Activated naive CD8-positive, alpha-beta T cell treated with anti-CD3 and anti-CD28 coated beads, Interleukin-2, amount 50 U/mL, for 24 hours (primary cell): ENCODE measurements around the gene CRKL.
"Not testable (repeated sequence)": the region's sequence is repeated elsewhere in the genome, so short reads cannot be mapped to it uniquely, and the experiment has no call there.

Source experiments
- ATAC-seq: fragments of 150-1000 bp; cut with Tn5 transposase; one replicate; pipeline ENCODE4 v1.10.0; 2021
- DNase-seq: peaks from one replicate; pipeline ENCODE4 v3.0.0; 2021
- H3K27ac Mint-ChIP-seq: one replicate; pipeline ENCODE4 v1.8.0; 2021; ENCODE audit warnings: mild to moderate bottlenecking, mixed read lengths
- H3K27me3 Mint-ChIP-seq: one replicate; pipeline ENCODE4 v1.8.0; 2021; ENCODE audit warnings: mixed read lengths
- H3K36me3 Mint-ChIP-seq: one replicate; pipeline ENCODE4 v1.8.0; 2021; ENCODE audit warnings: low read depth, mixed read lengths
- H3K4me1 Mint-ChIP-seq: one replicate; pipeline ENCODE4 v1.8.0; 2021; ENCODE audit warnings: mixed read lengths
- H3K4me3 Mint-ChIP-seq: one replicate; pipeline ENCODE4 v1.8.0; 2021; ENCODE audit warnings: mild to moderate bottlenecking, moderate library complexity, mixed read lengths
- H3K9me3 Mint-ChIP-seq: one replicate; pipeline ENCODE4 v1.8.0; 2021; ENCODE audit warnings: mixed read lengths

The CRKL gene

DNA sequence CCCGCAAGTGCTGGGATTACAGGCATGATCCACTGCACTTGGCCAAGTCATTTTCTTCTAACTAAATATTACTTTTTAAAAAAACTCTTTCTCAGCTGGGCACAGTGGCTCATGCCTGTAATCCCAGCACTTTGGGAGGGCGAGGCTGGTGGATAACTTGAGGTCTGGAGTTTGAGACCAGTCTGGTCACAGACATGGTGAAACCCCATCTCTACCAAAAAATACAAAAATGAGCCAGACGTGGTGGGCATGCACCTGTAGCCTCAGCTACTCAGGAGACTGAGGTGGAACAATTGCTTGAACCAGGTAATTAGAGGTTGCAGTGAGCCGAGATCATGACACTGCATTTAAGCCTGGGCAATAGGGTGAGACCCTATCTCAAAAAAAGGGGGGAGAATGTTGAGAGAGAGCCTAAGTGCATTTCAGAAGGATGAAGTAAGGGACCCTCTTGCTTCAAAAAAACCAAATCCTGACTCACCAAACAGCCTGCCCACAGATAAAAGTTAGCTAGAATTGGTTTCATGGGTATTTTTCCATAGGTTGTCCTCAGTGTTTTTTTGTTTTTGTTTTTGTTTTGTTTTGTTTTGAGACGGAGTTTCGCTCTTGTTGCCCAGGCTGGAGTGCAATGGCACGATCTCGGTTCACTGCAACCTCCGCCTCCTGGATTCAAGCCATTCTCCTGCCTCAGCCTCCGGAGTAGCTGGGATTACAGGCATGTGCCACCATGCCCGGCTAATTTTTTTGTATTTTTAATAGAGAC, 18.8 kb downstream of the CRKL start:
- H3K4me3 Mint-ChIP-seq, H3K27ac Mint-ChIP-seq, H3K27me3 Mint-ChIP-seq, DNase-seq, ATAC-seq, H3K9me3 Mint-ChIP-seq: not testable (repeated sequence)
- Mint-ChIP-seq H3K36me3 (peaks cover 53% of the 10 kb centered on the region), H3K4me1 (peaks cover 64% of the 10 kb centered on the region)

- ATAC-seq = no peak
- DNase-seq = no peak
- Mint-ChIP-seq H3K4me1 (peaks cover 66% of the 10 kb centered on the region), H3K36me3 (peaks cover 60% of the 10 kb centered on the region), H3K4me3 (peak overlapping the region; percentile 4), H3K27ac (no peak overlapping the region), H3K9me3 (no peaks in the 10 kb centered on the region), H3K27me3 (no peaks in the 10 kb centered on the region)
Observed at GRCh38 chr22:20937031-20937793, 20.0 kb downstream of the CRKL start.

GRCh38 chr22:20937794-20938671, 20.8 kb downstream of the CRKL start:
- Mint-ChIP-seq H3K27ac (no peak overlapping the region), H3K36me3 (peaks cover 60% of the 10 kb centered on the region), H3K4me3 (peak overlapping the region; percentile 4), H3K9me3 (no peaks in the 10 kb centered on the region), H3K4me1 (peaks cover 68% of the 10 kb centered on the region), H3K27me3 (no peaks in the 10 kb centered on the region)
- no peak for ATAC-seq
- DNase-seq = no peak

GRCh38 chr22:20939457-20940185, 22.4 kb downstream of the CRKL start:
- ATAC-seq, H3K27ac Mint-ChIP-seq, DNase-seq, H3K9me3 Mint-ChIP-seq, H3K4me3 Mint-ChIP-seq, H3K27me3 Mint-ChIP-seq: not testable (repeated sequence)
- peaks cover 72% of the 10 kb centered on the region for H3K4me1 Mint-ChIP-seq
- peaks cover 57% of the 10 kb centered on the region for H3K36me3 Mint-ChIP-seq

GRCh38 chr22:20940186-20940651, 23.0 kb downstream of the CRKL start:
- no peak overlapping the region for H3K4me3 Mint-ChIP-seq
- H3K27ac Mint-ChIP-seq = no peak overlapping the region
- no peaks in the 10 kb centered on the region for H3K27me3 Mint-ChIP-seq
- H3K4me1 Mint-ChIP-seq = peaks cover 73% of the 10 kb centered on the region
- no peak for ATAC-seq
- peaks cover 56% of the 10 kb centered on the region for H3K36me3 Mint-ChIP-seq
- DNase-seq = no peak
- H3K9me3 Mint-ChIP-seq = no peaks in the 10 kb centered on the region

DNA sequence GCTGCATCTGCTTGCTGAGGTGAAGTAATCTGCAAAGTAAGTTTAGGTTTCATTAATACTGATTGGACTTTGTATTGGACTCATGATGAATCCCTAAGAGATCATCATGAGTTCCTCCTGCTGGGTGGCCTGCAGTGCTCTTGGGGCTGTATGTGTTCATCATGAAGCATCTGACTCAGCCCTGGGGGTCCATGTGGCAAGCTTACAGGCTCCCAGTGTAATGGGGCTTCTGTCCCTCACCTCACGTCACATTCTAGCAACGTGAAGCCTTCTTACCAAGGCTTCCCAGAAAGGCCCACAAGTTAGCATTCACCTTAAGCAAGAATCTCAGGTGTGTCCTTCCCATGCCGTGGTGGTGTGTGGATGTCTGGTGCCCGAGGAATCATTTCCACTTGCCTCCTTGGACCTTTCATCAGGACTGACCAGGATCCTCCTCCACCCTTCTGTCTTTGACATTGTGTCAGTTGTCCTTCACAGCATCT, 23.7 kb downstream of the CRKL start:
- DNase-seq = no peak
- peaks cover 54% of the 10 kb centered on the region for H3K36me3 Mint-ChIP-seq
- ATAC-seq = no peak
- no peak overlapping the region for H3K27ac Mint-ChIP-seq
- peaks cover 78% of the 10 kb centered on the region for H3K4me1 Mint-ChIP-seq
- no peaks in the 10 kb centered on the region for H3K27me3 Mint-ChIP-seq
- H3K4me3 Mint-ChIP-seq = no peak overlapping the region
- H3K9me3 Mint-ChIP-seq = no peaks in the 10 kb centered on the region

GRCh38 chr22:20942203-20942902, 25.1 kb downstream of the CRKL start:
- H3K9me3 Mint-ChIP-seq, H3K27ac Mint-ChIP-seq, ATAC-seq, DNase-seq, H3K27me3 Mint-ChIP-seq, H3K4me3 Mint-ChIP-seq: not testable (repeated sequence)
- peaks cover 74% of the 10 kb centered on the region for H3K4me1 Mint-ChIP-seq
- peaks cover 44% of the 10 kb centered on the region for H3K36me3 Mint-ChIP-seq

- DNase-seq (no peak), ATAC-seq (no peak)
- Mint-ChIP-seq H3K4me3 (no peak overlapping the region), H3K27me3 (no peaks in the 10 kb centered on the region), H3K36me3 (peaks cover 38% of the 10 kb centered on the region), H3K27ac (no peak overlapping the region), H3K9me3 (no peaks in the 10 kb centered on the region), H3K4me1 (peaks cover 71% of the 10 kb centered on the region)
Observed at GRCh38 chr22:20943104-20943933, 26.1 kb downstream of the CRKL start.

DNA sequence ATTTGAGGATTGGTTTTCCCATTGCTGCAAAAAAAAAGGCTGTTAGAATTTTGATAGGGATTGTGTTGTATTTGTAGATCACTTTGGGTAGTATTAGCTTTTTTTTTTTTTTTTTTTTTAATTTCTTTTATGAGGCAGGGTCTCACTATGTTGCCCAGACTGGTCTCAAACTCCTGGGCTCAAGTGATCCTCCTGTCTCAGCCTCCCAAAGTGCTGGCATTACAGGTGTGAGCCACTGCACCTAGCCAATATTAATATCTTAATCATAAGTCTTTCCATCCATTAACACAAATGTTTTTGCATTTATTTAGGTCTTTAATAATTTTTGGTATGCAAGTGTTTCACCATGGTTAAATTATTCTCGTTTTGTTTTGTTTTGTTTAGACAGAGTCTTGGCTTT, 26.8 kb downstream of the CRKL start:
- ATAC-seq = no peak
- no peak overlapping the region for H3K4me3 Mint-ChIP-seq
- peaks cover 33% of the 10 kb centered on the region for H3K36me3 Mint-ChIP-seq
- H3K27me3 Mint-ChIP-seq = no peaks in the 10 kb centered on the region
- H3K9me3 Mint-ChIP-seq = no peaks in the 10 kb centered on the region
- H3K27ac Mint-ChIP-seq = no peak overlapping the region
- DNase-seq = no peak
- peaks cover 67% of the 10 kb centered on the region for H3K4me1 Mint-ChIP-seq

DNA sequence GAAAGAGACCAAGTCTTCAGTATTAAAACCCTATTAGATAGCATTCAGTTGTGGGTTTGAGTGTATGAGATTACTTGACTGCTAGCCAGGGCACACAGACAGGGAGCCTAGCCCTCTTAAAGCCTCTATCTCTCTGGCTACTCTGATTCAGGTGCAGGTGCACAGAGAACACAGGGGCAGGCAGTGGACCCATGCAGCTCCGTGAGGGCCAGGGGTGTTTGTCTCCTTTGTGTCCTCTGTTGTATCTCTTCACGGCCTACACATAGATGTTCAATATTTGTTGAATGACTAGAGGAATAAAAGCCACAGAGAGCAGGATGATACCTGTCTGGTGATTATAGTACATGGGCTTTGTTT, 28.3 kb downstream of the CRKL start:
- Mint-ChIP-seq H3K4me1 (peaks cover 62% of the 10 kb centered on the region), H3K4me3 (no peak overlapping the region), H3K27me3 (no peaks in the 10 kb centered on the region), H3K9me3 (no peaks in the 10 kb centered on the region), H3K27ac (no peak overlapping the region), H3K36me3 (peaks cover 39% of the 10 kb centered on the region)
- no peak for ATAC-seq
- DNase-seq = no peak

DNA sequence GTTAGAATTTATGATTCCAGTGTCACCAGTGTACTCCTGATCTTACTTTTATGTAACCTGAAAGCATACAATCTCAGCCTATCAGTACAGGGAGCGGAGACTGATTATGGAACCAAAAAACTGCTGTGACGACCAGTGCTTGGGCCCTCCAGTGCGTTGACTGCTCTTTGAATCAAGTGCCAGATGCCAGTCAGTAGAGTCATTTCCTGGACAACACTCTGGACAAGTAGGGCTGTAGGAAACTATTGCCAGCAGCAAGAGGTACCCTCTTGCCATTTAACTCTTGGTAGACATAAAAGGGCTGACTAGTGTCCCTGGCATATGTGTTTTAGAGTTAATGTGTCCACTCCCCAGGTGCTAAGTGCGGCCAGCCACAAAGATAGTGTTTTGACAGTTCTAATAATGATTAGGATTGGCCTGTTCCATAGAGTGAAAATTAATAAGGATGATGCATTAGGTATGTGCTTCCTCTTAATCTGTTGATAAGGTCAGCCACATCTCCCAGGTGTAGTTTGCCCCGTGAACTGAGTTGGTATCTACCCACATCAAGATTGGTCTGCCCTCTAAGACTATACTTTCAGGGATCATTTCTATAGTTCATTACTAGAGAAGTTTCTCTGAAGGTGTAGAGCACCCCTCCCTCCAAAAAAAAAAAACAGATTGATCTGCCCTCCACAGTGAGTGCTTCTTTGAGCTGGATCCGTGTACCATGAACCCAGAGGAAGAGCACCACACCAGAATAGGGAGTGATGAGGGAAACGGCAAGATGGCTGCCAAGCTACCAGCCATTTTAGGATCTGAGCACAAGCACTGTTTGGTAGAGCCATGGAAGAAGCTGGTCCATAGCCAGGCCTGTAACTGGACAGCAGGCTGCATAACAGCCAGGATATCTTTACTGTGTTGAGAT, 29.1 kb downstream of the CRKL start:
- no peaks in the 10 kb centered on the region for H3K9me3 Mint-ChIP-seq
- H3K27me3 Mint-ChIP-seq = no peaks in the 10 kb centered on the region
- peaks cover 55% of the 10 kb centered on the region for H3K4me1 Mint-ChIP-seq
- H3K27ac Mint-ChIP-seq = no peak overlapping the region
- no peak overlapping the region for H3K4me3 Mint-ChIP-seq
- ATAC-seq (no peak), DNase-seq (no peak)
- peaks cover 34% of the 10 kb centered on the region for H3K36me3 Mint-ChIP-seq

DNA sequence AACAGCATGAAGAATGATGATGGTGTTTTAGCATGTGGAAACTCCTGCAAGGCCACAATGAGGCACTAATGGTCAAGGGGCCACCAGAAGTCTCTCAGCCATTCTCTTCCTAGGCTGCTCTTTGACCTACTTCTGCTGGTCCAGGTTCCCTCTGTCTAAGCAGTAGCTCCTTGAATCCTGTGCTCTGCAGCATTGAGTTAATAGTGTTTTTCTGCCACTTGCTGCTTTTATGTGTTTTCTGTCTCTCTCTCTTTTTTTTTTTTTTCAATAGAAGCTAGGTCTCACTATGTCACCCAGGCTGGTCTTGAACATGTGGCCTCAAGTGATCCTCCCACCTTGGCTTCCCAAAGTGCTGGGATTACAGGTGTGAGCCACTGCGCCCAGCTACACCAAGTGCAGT, 29.8 kb downstream of the CRKL start:
- Mint-ChIP-seq H3K4me3 (no peak overlapping the region), H3K36me3 (peaks cover 30% of the 10 kb centered on the region), H3K27ac (no peak overlapping the region), H3K4me1 (peaks cover 50% of the 10 kb centered on the region), H3K27me3 (no peaks in the 10 kb centered on the region), H3K9me3 (no peaks in the 10 kb centered on the region)
- DNase-seq (no peak), ATAC-seq (no peak)
